D721Med (cell line): Measurements from ENCODE around the gene GRIN3A.
A peak's percentile ranks its signal among the peaks of the same experiment; 100 is the strongest.

ENCODE experiments used
- DNase-seq: peaks from one replicate; pipeline ENCODE4 v3.0.0; 2011; ENCODE audit warnings: low spot score; ENCODE audit not compliant: insufficient read length
- FAIRE-seq: peaks from 2 replicates; lab custom pipeline; 2011; peaks lifted over from hg19 to GRCh38; lab: Jason Lieb, UNC
- CTCF ChIP-seq: IDR thresholded peaks from 2 replicates; pipeline ENCODE4 v1.5.1; 2012; ENCODE audit warnings: mild to moderate bottlenecking, control low read depth; ENCODE audit not compliant: insufficient read depth; ENCODE audit errors: missing control alignments

Gene GRIN3A

GRCh38 chr9:101543098-101543735, 195.2 kb downstream of the GRIN3A start:
- DNase-seq (no peak), FAIRE-seq (no peak)
- TF ChIP-seq CTCF, result no peak

- no peak for FAIRE-seq
- TF ChIP-seq CTCF, result no peak
- DNase-seq, result no peak
Observed at GRCh38 chr9:101540069-101540468, 198.4 kb downstream of the GRIN3A start.

GRCh38 chr9:101536938-101537337, 201.5 kb downstream of the GRIN3A start:
- DNase-seq (no peak), FAIRE-seq (no peak)
- no peak for TF ChIP-seq CTCF

- DNase-seq, result no peak
- no peak for TF ChIP-seq CTCF
- no peak for FAIRE-seq
Observed at GRCh38 chr9:101536351-101536750, 202.1 kb downstream of the GRIN3A start.

- TF ChIP-seq CTCF, result no peak
- FAIRE-seq (peak; percentile 32), DNase-seq (peak; percentile 83)
Observed at GRCh38 chr9:101533334-101534204, 204.9 kb downstream of the GRIN3A start, which contains the start of gene RNF20. Gene RNF20 (plus strand): TSS chr9:101533853. CDS start chr9:101535424, 1,571 bp downstream.

- peak; percentile 90 for TF ChIP-seq CTCF
- DNase-seq (no peak), FAIRE-seq (peak; percentile 67)
Observed at GRCh38 chr9:101530076-101530711, 208.3 kb downstream of the GRIN3A start.
